ENCODE data around the gene PPTC7.
"Not testable (repeated sequence)": the region's sequence is repeated elsewhere in the genome, so short reads cannot be mapped to it uniquely, and the experiment has no call there.

The PPTC7 gene

GRCh38 chr12:110560946-110561345, 22.2 kb downstream of the PPTC7 start:
- DNase-seq = no peak

GRCh38 chr12:110560048-110560447, 23.1 kb downstream of the PPTC7 start:
- DNase-seq = no peak

- DNase-seq = not testable (repeated sequence)
Measured at GRCh38 chr12:110558945-110559344, 24.2 kb downstream of the PPTC7 start.

- DNase-seq = no peak
Measured at GRCh38 chr12:110557300-110557699, 25.8 kb downstream of the PPTC7 start.

- no peak for DNase-seq
Measured at GRCh38 chr12:110556705-110557104, 26.4 kb downstream of the PPTC7 start.

GRCh38 chr12:110555577-110556406, 27.3 kb downstream of the PPTC7 start:
- no peak for DNase-seq

- DNase-seq = no peak
Measured at GRCh38 chr12:110554184-110554583, 28.9 kb downstream of the PPTC7 start.

GRCh38 chr12:110550981-110551380, 32.1 kb downstream of the PPTC7 start:
- no peak for DNase-seq

GRCh38 chr12:110549716-110550115, 33.4 kb downstream of the PPTC7 start:
- no peak for DNase-seq

- DNase-seq = no peak
Measured at GRCh38 chr12:110548678-110549077, 34.4 kb downstream of the PPTC7 start.

- no peak for DNase-seq
Measured at GRCh38 chr12:110547090-110547489, 36.0 kb downstream of the PPTC7 start.

- peak; percentile 84 for DNase-seq
Measured at GRCh38 chr12:110546339-110546738, 36.8 kb downstream of the PPTC7 start.

- peak; percentile 47 for DNase-seq
Measured at GRCh38 chr12:110545812-110546211, 37.3 kb downstream of the PPTC7 start.

- DNase-seq = peak; percentile 82
Measured at GRCh38 chr12:110545259-110545658, 37.9 kb downstream of the PPTC7 start.

GRCh38 chr12:110543965-110544364, 39.2 kb downstream of the PPTC7 start:
- no peak for DNase-seq

- DNase-seq = peak; percentile 71
Measured at GRCh38 chr12:110543252-110543959, 39.7 kb downstream of the PPTC7 start.

GRCh38 chr12:110540048-110540447, 43.1 kb downstream of the PPTC7 start:
- no peak for DNase-seq

- no peak for DNase-seq
Measured at GRCh38 chr12:110538869-110539622, 44.1 kb downstream of the PPTC7 start.

- DNase-seq = peak; percentile 68
Measured at GRCh38 chr12:110537605-110538409, 45.3 kb downstream of the PPTC7 start.

- no peak for DNase-seq
Measured at GRCh38 chr12:110536834-110537604, 46.1 kb downstream of the PPTC7 start.

GRCh38 chr12:110534811-110535210, 48.3 kb downstream of the PPTC7 start:
- DNase-seq = no peak

GRCh38 chr12:110533607-110534006, 49.5 kb downstream of the PPTC7 start:
- no peak for DNase-seq
